Nucleus accumbens (tissue), 56 donors: ENCODE data around the gene GTF2H1.
"Not testable (repeated sequence)": the region's sequence is repeated elsewhere in the genome, so short reads cannot be mapped to it uniquely, and the experiment has no call there.

Experiments used
- DNase-seq, 56 donors: peaks; one replicate each; lab custom pipeline; 2025; lab: John Stamatoyannopoulos, UW

GTF2H1 gene

GRCh38 chr11:18371279-18371678 is 48.9 kb downstream of the GTF2H1 start:
- no peak for DNase-seq

GRCh38 chr11:18372201-18372600 is 49.8 kb downstream of the GTF2H1 start:
- no peak for DNase-seq

- DNase-seq, result no peak
These were observed 52.6 kb downstream of the GTF2H1 start for GRCh38 chr11:18374956-18375355.

- peak in 1 of 56 donors; percentile 8 for DNase-seq
These were observed 53.6 kb downstream of the GTF2H1 start for GRCh38 chr11:18375941-18376340.

GRCh38 chr11:18379201-18379600 is 56.8 kb downstream of the GTF2H1 start:
- no peak for DNase-seq

- DNase-seq, result peak in 44 of 56 donors; percentile 4 to 75 (median 28)
These were observed 61.2 kb downstream of the GTF2H1 start for GRCh38 chr11:18383388-18384156.

- DNase-seq, result peak in 2 of 56 donors; percentile 2 to 15
These were observed 61.8 kb downstream of the GTF2H1 start for GRCh38 chr11:18384157-18384641.

- no peak for DNase-seq
These were observed 67.7 kb downstream of the GTF2H1 start for GRCh38 chr11:18390088-18390487.

GRCh38 chr11:18392434-18393321 is 70.3 kb downstream of the GTF2H1 start:
- no peak for DNase-seq

GRCh38 chr11:18393581-18394274 is 71.4 kb downstream of the GTF2H1 start:
- DNase-seq, result peak in 2 of 56 donors; percentile 16 to 51

GRCh38 chr11:18394275-18394927 is 72.0 kb downstream of the GTF2H1 start, which contains the start of gene LDHA:
LDHA (plus strand) TSS chr11:18394563; CDS start chr11:18396843, 2,280 bp downstream.
- peak; percentile 48 to 98 (median 88) for DNase-seq

- peak in 19 of 56 donors; percentile 19 to 60 (median 42) for DNase-seq
These were observed 72.8 kb downstream of the GTF2H1 start for GRCh38 chr11:18394928-18395734.

GRCh38 chr11:18395735-18396504 is 73.6 kb downstream of the GTF2H1 start:
- peak; percentile 81 to 97 (median 93) for DNase-seq

- DNase-seq, result no peak
These were observed 75.6 kb downstream of the GTF2H1 start for GRCh38 chr11:18397921-18398320.

GRCh38 chr11:18401077-18401476 is 78.7 kb downstream of the GTF2H1 start:
- not testable (repeated sequence) for DNase-seq

GRCh38 chr11:18404062-18404461 is 81.7 kb downstream of the GTF2H1 start:
- DNase-seq, result no peak

GRCh38 chr11:18407400-18407799 is 85.0 kb downstream of the GTF2H1 start:
- DNase-seq, result peak in 1 of 56 donors; percentile 7

- DNase-seq, result no peak
These were observed 86.4 kb downstream of the GTF2H1 start for GRCh38 chr11:18408558-18409291.
